PC-9 (cell line): ENCODE results near the gene NOD1.

Experiments
- CTCF ChIP-seq: fragments of 200-600 bp; sonication (generic); conservative IDR thresholded peaks from 2 replicates; pipeline ENCODE4 v1.6.1; 2017; ENCODE audit warnings: mixed run types, antibody characterized with exemption, mild to moderate bottlenecking, moderate library complexity
- EZH2 ChIP-seq: fragments of 200-600 bp; sonication (generic); IDR thresholded peaks from 2 replicates; pipeline ENCODE4 v1.8.0; 2017; ENCODE audit warnings: antibody characterized with exemption, low read depth

- TF ChIP-seq CTCF (no peak), EZH2 (no peak)
These were observed 24.7 kb downstream of the NOD1 start for GRCh38 chr7:30453921-30454320.
